ENCODE data around the gene CACNA2D3.
A peak's percentile ranks its signal among the peaks of the same experiment; 100 is the strongest.

CACNA2D3 gene

DNA sequence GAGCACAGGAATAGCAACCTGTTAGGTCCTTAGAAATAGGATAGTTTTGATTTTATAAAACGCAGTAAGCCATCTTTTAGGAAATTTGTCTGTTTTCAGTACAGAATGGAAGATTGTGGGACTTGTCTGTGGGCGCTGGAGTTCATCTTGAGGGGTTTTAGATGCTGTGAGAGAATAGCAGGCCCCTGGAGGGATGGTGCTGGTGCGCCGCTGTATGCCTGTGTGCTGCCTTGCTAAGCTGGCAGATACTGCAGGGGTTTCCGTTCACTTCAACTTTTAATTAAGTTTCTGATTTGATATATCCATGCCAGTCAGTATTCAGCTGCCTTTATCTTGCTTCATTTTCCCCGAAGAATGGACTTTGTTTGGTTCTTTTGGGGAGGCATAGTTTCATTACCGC is 4.2 kb downstream of the CACNA2D3 start:
- no peak for DNase-seq

DNA sequence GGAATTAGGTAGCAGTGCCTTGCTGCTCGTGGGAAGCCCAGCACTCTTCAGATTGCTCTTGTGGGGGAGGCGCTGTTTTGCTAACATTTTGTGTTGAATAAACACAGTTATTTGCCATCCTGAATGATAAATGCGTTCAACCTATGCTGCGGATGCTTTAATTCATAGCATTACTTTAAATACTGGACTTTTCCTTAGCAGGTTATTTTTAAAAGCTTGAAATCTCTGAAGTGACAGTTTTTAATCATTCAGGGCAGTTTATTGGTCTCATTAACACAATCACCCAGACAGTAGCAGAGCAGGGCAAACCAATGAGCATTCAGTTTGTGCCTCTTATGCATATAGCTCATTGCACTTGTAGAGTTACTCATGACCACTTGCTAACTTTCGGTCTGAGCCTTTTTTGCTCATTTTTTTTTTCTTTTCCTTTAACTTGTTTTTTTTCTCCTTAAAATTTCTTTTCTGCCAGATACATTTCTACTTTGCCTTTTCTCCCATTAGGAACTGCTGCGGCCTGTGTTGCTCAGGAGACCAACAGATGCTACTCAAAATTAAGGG is 5.2 kb downstream of the CACNA2D3 start:
- DNase-seq, result no peak

DNA sequence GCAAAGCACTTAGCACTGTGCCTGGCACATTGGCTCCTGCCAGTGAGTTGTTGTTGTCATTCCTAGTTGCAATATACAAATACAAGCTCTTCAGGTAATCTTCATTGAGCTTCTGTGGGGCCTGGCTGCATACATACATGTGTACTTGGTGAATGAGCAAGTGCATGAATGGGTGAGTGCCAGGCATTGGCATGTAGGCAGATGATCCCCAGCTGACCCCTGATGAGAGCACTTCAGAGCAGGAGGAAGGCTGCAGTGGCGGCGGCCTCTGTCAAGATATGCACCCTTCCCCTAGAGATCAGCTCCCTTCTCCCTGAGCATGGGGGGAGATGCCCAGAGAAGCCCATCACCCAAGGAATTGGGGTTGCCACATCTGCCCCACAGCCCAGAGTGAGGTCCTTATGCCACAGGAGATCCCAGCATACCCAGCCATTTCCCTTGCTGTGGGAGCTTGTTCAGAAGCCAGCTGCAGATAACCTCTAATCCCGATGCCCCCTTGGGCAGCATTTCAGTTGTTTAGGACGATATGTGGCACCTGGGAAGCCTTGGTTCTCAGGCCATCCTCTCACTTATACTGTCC is 8.8 kb downstream of the CACNA2D3 start:
- no peak for DNase-seq

DNA sequence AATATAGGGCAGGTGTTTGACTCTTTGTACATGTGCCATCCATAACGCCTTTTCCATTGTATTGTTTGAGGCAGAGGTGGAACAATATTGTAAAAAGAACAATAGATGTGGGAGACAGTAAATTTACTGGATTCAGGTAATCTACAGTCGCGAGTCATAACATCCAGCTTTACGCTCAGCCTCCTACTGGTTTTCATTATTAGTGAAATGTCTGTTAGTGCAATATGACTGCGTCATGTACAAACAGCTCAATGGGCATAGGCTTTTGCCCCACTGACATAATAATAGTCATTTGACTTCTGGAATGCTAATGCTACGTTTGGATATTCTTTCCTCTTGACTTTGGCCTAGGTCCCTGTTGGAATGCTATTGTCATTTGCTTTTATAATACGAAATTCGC is 9.5 kb downstream of the CACNA2D3 start:
- DNase-seq, result no peak

DNA sequence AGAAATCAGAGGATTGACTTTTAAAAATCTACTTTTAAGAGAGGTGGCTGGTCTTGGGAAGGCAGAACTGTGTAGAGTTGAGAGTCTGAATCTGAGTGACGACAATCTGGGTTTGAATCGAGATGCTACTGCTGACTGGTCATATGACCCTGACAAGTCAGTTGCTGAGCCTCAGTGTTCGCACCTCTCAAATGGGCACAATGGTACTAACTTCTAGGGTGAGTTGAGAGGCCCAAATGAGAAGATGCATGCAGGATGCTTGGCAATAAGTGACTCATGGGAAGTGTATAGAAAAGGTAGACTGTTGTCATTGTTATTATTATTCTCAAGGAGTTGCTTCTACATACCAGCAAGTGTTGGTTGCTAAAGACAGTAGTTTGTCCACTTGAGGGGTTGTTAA is 10.3 kb downstream of the CACNA2D3 start:
- no peak for DNase-seq

DNA sequence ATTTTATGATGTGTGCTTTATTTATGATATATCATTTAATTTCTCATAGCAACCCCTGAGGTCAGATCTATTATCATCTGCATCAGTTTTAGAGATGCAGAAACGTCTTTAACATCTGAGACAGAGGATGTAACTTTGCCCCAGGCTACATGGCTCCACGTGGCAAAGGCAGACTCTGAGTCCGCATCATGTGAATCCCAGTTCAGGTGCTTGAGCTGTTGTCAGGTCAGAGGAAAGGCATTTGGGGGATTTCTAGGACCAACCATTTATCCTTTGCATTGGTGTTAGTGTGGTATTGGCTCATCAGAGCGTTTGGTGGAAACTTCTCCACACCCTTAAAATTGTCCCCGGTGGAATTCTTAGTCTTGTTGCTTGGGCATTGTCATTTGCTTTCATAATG is 10.8 kb downstream of the CACNA2D3 start:
- DNase-seq, result no peak

DNA sequence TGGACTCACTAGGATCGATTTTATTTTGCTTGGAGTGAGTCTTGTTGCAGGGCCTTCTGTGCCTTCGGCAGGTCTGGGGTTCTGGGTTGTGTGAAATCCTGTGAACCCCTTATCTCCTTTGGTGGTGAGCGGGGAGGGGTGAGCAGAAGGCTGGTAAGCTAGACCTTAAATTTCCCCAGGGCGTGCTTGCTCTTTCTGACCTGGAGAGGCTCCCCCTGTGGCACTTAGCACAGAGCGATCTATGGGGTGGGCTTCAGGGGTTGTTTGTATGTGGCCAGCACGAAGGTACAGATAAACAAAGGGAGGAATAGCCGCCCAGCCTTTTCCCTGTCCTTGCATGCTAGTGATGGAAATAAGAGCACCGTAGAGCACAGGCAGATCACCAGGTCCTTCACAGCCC is 11.8 kb downstream of the CACNA2D3 start:
- DNase-seq, result no peak

DNA sequence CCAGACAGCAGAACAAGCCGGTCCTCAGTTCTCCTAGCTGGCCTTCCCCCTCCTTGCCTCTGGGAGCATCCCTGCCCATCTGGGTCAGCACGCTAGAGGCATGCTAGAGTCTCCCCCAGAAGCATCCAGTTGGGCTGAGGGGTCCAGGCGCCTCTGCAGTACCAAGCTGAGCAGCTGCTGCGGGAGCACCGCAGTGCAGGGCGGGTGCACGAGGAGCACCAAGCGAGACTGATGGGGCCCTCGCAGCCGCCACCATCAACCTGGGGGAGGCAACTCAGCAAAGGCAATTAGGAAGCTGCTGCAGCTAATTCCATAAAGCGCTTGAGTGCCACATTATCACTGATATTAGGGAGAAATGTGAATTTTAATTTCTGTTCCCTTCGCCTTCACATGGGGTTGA is 12.4 kb downstream of the CACNA2D3 start:
- peak in 1 of 58 donors; percentile 33 for DNase-seq

DNA sequence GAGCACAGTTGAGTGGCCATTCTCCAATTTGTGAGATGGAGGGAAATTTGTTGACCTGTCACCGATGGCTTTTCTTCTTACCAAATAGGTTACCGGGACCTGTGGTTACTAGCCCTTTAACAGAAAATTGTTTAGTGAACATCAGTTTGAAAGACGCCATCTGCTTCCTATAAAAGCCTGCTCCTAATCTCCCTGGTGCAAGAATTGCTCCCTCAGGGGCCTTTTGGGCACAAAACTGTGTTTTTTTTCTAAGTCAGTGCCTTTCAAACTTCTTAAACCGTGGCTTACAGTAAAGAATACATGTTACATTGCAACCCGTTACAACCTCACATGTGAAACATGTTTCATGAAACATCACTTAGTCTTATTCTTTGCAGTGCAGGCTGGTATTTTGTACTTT is 15.0 kb downstream of the CACNA2D3 start:
- no peak for DNase-seq

DNA sequence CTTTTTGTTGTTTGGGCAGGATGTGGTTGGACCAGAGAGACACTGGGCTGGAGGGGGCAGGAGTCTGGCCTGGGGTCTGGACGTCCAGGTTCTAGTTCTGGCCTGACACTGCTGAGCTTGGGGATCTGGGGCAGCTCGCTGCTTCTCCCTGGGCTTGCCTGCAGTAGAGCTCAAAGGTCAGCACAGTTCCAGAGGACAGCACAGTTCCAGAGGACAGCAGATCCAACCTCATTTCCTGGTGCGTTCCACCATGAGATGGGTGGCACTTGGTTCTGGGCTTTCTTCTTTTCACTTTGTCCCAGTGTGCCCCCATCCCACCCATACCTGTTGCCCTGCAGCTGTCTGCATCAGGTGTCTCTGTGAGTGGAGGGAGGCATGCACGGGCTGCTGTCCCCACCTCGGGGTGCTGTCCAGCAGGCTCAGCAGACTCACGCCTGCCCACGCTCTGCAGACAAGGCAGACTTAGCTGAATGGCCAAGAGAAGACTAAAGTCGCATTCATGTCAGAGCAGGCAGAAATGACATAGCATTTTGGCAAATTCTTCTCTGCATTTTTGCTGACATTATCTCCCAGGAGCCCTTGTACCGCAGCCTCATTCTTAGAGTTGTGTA is 16.7 kb downstream of the CACNA2D3 start:
- DNase-seq, result no peak

DNA sequence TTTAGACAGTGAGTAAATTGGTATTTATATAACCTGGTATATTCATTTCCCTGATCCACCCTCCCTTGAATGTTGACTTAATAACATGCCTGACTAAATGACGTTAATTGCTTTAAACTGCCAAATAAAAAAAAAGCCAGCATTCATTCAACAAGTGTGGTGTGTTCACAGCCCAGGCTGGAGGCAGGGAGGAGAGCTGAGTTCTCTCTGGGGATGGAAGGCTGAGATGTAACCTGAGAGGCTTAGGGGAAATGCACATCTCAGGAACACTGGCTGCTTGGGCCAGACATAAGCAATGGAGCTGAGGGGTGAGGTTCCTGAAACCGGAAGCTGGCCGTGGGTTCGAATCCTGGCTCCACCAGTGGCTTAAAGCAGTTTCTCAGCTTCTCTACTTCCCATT is 17.3 kb downstream of the CACNA2D3 start:
- DNase-seq, result no peak

DNA sequence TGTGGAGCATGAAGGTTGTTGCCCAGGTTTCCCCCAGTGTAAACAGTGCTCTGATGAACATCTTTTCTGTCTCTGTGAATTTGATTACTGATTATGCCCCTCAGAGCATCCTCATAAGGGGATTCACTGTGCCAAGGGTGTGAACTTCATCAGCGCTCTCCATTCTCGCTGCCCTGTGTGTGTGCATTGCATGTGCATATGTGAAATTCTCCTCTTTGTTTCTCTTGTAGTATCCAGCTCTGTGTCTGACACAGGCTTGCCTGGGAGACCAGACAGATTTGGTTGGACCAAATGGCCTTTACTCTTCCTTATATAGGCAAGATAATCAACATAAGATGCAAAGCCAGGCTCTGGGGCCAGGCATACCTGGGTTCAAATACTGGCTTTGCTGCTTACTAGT is 21.9 kb downstream of the CACNA2D3 start:
- DNase-seq, result no peak

DNA sequence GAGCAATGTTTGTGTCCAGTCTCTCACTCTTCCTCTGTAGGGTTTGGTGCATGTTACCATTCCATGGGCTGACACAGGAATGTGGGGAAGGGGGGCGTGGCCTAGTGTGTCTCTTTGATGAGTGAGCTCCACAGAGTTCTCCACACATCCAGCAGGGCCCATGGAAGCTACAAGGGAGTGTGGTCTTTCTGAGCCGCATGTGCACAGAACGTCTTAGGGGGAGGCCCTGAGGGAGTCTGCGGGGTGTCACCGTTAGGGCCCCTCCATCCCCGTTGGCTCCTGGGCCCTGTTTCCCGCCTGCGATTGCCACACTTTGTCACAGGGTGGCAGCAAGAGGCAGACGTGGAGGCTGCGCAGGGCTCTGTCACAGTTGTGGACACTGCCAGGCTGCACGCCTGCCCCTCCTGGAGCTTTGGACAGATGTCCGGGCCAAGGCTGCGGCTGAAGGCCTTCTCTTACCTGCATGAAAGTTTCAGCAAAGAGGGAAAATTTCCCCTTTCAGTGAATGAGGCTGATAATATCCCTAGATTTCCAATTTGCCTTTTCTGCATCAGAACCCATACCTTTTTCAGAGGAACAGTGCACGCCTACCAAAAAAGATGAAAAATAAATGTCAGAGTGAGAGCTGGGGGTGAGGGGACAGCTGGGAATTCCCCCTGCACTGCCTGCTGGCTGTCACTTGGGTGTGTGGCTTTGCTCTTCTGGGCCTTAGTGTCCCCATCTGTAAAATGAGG is 24.3 kb downstream of the CACNA2D3 start:
- DNase-seq, result peak in 53 of 58 donors; percentile 8 to 73 (median 37)

DNA sequence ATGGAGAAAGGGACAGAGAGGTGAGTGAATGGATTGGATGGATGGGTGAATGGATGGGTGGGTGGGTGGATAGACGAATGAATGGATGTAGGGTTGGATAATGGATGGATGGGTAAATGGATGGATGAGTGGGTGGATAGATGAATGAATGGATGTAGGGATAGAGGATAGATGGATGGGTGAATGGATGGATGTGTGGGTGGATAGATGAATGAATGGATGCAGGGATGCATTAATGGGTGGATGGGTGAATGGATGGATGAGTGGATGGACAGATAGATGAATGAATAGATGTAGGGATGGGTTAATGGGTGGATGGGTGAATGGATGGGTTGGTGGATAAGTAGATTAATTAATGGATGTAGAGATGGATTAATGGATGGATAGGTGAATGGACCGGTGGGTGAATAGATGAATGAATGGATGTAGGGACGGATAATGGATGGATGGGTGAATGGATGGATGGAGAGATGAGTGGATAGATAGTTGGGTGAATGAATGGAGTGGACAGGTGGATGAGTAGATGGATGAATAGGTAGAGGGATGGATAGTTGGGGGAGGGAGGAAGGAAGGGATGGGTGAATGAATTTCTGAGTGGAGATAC is 28.6 kb downstream of the CACNA2D3 start:
- DNase-seq, result no peak

DNA sequence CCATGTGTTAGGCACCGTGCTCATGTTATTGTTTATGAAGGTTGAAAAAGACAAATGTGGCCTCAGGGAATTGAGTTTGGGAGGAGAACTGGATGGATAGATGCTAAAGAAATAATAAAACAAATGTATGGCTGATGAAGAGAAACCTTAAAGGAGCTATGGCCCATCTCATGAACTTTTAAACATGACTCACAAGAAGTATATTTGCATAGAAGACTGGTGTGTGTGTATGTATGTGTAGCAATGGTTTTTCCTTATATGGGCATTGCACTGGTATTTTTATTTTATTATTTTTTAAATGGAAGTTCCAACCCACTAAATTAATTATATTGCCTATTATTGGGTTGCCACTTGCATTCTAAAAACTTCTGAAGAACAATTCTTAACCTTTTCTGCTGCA is 31.1 kb downstream of the CACNA2D3 start:
- DNase-seq, result no peak

DNA sequence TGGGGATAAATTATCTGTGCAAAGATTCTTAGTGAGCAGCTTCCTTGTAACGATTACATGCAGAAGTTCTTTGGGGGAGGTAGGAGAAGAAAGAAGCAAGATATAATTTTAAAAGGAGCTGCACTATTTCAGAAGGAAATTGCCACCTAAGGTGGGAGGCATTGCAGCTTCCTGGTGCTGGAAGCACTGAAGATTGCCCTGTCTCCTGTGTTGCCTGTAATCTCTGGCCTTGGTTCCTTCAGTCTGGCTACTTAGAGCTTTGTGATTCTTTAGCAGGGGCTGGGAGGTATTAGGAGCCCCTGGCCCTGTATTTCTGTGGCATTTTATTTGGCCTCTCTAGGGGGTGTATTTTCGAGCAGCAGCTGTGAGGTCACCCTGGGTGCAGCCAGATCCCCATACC is 35.5 kb downstream of the CACNA2D3 start:
- DNase-seq, result peak in 1 of 58 donors; percentile 16

DNA sequence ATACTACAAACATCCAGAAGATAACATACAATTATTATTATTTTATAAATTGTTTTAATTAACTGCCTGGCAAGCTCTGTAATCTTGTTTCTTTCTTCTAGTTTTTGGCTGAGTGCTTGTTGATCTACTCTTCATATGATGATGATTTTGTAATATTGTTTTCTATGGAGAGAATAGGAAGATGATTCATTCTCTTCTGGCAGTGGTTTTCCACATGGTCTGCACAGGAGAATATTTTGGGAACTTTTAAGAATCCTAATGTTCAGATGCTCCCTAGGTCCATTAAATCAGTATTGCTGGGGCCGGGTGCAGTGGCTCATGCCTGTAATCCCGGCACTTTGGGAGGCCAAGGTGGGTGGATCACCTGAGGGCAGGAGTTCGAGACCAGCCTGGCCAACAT is 37.6 kb downstream of the CACNA2D3 start:
- no peak for DNase-seq

DNA sequence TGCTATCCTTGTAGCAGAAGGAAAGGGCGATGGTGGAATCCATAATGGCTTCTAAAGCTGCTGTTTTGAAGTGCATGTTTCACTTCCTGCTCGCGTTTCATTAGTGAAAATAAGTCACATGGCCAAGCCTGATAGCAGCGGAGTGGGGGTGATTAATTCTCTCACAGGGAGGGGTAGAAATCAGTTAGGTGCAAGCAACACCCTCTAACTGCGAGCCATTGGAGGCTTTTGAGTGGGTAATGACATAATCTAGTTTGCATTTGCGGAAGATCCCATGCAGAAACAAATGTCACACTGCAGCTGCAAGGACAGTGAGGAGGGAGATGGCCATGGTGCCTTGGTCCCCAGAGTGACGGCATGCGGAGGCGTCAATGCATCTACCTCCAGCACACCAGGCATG is 41.1 kb downstream of the CACNA2D3 start:
- no peak for DNase-seq

DNA sequence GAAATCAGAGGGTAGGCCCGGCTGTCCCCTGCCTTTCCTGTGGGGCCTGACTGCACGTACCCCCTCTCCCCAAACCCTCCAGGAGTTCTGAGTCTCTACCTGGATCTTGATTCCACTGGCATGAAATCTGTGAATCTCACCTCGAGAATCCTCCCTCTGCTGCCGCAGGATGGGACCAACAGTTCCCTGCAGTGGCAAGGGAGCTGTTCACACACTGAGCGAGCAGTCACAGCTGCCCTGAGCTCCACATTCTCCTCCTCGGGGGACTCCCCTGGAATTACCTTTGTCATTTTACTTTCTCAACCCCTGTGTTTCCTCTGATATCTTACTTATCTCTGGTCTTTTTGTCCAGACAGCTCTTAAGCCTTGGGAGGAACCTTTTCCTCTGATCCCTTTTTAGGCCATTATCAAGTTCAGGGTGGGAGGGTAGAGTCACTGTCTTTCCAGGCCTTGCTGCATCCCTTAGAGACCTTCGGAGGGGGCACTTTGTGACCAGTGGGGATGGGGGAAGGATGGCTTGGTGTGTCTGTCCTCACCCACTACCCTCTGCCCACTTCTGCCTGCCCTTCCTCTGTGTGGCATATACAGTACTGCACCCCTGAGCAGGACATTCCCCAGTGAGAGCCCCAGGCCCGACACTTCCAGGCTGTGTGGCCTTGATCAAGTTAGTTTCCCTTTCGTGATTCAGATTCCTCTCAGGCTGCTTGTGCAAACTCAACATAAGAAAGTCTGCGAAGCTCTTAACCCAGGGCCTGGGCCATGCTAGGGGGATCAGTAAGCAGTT is 42.0 kb downstream of the CACNA2D3 start:
- DNase-seq, result no peak

DNA sequence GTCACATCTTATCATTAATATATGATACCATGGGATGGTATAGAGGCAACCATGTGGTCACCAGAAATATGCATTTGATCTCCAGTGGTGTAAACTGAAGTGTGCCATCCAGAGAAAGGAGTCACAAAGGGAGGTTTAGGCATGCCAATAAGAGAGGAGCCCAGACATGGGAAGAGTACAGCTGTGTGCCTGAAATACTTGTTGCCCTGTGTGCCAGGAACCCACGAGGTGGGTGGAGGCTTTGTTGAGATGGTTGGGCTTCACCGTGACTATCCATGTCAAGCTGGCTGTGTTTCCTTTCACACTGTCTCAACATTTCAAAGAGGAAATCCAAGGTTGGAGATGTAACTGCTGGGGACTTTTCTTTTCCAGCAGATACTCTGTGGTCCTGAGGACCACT is 43.5 kb downstream of the CACNA2D3 start:
- no peak for DNase-seq

DNA sequence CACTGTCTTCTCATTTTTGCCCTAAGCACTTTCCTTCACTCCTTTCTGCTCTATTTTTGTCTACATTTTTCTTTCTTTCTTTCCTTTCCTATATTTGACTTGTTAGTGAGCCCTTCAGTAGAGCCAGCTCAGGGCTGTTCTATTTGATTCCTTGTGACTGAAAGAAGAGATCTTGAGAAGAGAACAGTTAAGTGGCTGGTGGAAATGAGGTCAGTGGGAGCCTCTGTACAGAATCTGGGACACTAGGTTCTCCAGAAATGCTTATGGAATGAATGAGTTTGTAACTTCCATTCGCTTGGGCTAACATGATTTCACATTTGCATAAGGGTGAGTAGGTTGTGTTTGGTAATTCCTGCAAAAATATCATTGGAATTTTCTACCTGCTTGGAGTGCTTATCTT is 45.6 kb downstream of the CACNA2D3 start:
- DNase-seq, result no peak
